HepG2 (cell line): ENCODE data around the gene CTSA. TPM values are rescaled to one million over a fixed set of nuclear protein-coding genes. Genes with fewer than 3 reads are reported as not detected.
A peak's percentile ranks its signal among the peaks of the same experiment; 100 is the strongest.

Source experiments
- ARHGAP35 ChIP-seq: sonication (generic); formaldehyde crosslinking; IDR thresholded peaks from 2 replicates; pipeline ENCODE4 v1.9.0; 2022; ENCODE audit warnings: mild to moderate bottlenecking, inconsistent platforms, moderate library complexity, missing genetic modification reagents, borderline replicate concordance
- ARID5B ChIP-seq: IDR thresholded peaks from 2 replicates; pipeline ENCODE4 v1.4.0; 2020; ENCODE audit warnings: mild to moderate bottlenecking, missing genetic modification reagents
- KLF15 ChIP-seq: sonication (generic); formaldehyde crosslinking; IDR thresholded peaks from 2 replicates; pipeline ENCODE4 v1.8.1; 2023; ENCODE audit warnings: borderline replicate concordance, mild to moderate bottlenecking, inconsistent platforms, missing genetic modification reagents, mixed read lengths
- MXD3 ChIP-seq: IDR thresholded peaks from 2 replicates; pipeline ENCODE4 v1.6.1; 2016; ENCODE audit warnings: mild to moderate bottlenecking, missing biosample characterization, missing genetic modification reagents
- NRL ChIP-seq: sonication (generic); formaldehyde crosslinking; IDR thresholded peaks from 2 replicates; pipeline ENCODE4 v1.5.0; 2020; ENCODE audit warnings: missing genetic modification reagents, mild to moderate bottlenecking, moderate library complexity, borderline replicate concordance
- PRPF4 ChIP-seq: fragments of 200-400 bp; formaldehyde crosslinking; IDR thresholded peaks from 2 replicates; pipeline ENCODE4 v1.6.1; 2016; ENCODE audit warnings: low read length, low read depth; ENCODE audit not compliant: poor library complexity, severe bottlenecking
- REPIN1 ChIP-seq: sonication (generic); formaldehyde crosslinking; IDR thresholded peaks from 2 replicates; pipeline ENCODE4 v1.8.0; 2022; ENCODE audit warnings: missing genetic modification reagents, low read depth, mild to moderate bottlenecking, borderline replicate concordance
- SNAI1 ChIP-seq: sonication (generic); formaldehyde crosslinking; IDR thresholded peaks from 2 replicates; pipeline ENCODE4 v1.5.0; 2020; ENCODE audit warnings: mild to moderate bottlenecking, missing genetic modification reagents, borderline replicate concordance
- TFDP2 ChIP-seq: sonication (generic); formaldehyde crosslinking; IDR thresholded peaks from 2 replicates; pipeline ENCODE4 v1.4.0; 2020; ENCODE audit warnings: missing genetic modification reagents
- ZBTB46 ChIP-seq: sonication (generic); formaldehyde crosslinking; IDR thresholded peaks from 2 replicates; pipeline ENCODE4 v1.4.0; 2020; ENCODE audit warnings: mild to moderate bottlenecking, missing genetic modification reagents, borderline replicate concordance
- ZNF275 ChIP-seq: sonication (generic); formaldehyde crosslinking; IDR thresholded peaks from 2 replicates; pipeline ENCODE4 v1.8.0; 2022; ENCODE audit warnings: missing genetic modification reagents, mild to moderate bottlenecking, inconsistent platforms, borderline replicate concordance
- ZNF512 ChIP-seq: sonication (generic); formaldehyde crosslinking; IDR thresholded peaks from 2 replicates; pipeline ENCODE4 v1.4.0; 2020; ENCODE audit warnings: mild to moderate bottlenecking, missing genetic modification reagents
- ZNF589 ChIP-seq: sonication (generic); formaldehyde crosslinking; conservative IDR thresholded peaks from 2 replicates; pipeline ENCODE4 v1.8.0; 2022; ENCODE audit warnings: mild to moderate bottlenecking, moderate library complexity, missing genetic modification reagents
- polyA plus RNA-seq, 8 experiments: library from polyadenylated mRNA; depleted of rRNA in 3 of 8; stranded (reverse) in 7 of 8; unstranded in 1 of 8; fragments of >200 nt; fragmentation: Illumina TruSeq in 4 of 8; extraction: Trizol in 4 of 8; gene quantifications; 2 replicates each; pipeline versions ENCODE4 v1.2.1 to v1.2.3, GENCODE V29; 2011 to 2016; ENCODE audit warnings: low read depth in 4 of 8, missing spikeins in 1 of 8, mixed read lengths in 1 of 8; ENCODE audit not compliant: insufficient read depth in 1 of 8
- total RNA-seq, 5 experiments: library from RNA; depleted of rRNA; stranded (reverse); fragments of >200 nt; fragmentation: Illumina TruSeq; extraction: Trizol; gene quantifications; 2 replicates each; pipeline ENCODE4 v1.2.3, GENCODE V29; 2016; ENCODE audit warnings: low read depth in 1 of 5

CTSA gene
- total and polyA plus RNA-seq, 2 of the 13 experiments (the other 11 are each of a cell fraction or from before 2014, with no cell fraction given) = 202 to 231 TPM

- peak; percentile 10; the same call in 1 of the 2 replicates for TF ChIP-seq MXD3 (CRISPR knock-in tag)
- peak; percentile 79; the same call in 1 of the 2 replicates for TF ChIP-seq REPIN1 (CRISPR knock-in tag)
- TF ChIP-seq ZNF512 (CRISPR knock-in tag) = no peak
- TF ChIP-seq ARID5B (CRISPR knock-in tag) = peak; percentile 37; the same call in 1 of the 2 replicates
- TF ChIP-seq NRL (CRISPR knock-in tag) = 0 out of 2 replicates have a peak, but pooled peaks have one; percentile 47
- 0 out of 2 replicates have a peak, but pooled peaks have one; percentile 88 for TF ChIP-seq SNAI1 (CRISPR knock-in tag)
- TF ChIP-seq PRPF4 = peak; percentile 17
- TF ChIP-seq KLF15 (CRISPR knock-in tag) = peak; percentile 52; the same call in 1 of the 2 replicates
- TF ChIP-seq ZBTB46 = peak; percentile 99; the same call in 1 of the 2 replicates
- TF ChIP-seq ZNF589 (CRISPR knock-in tag) = 0 out of 2 replicates have a peak, but pooled peaks have one; percentile 56
- TF ChIP-seq ARHGAP35 (CRISPR knock-in tag) = no peak
- TF ChIP-seq TFDP2 (CRISPR knock-in tag) = peak; percentile 58
- peak; percentile 83 for TF ChIP-seq ZNF275 (CRISPR knock-in tag)
These were observed 42.3 kb downstream of the CTSA start (continued) for GRCh38 chr20:45933266-45934045.
